GM12878 (cell line): ENCODE results near the gene SLC38A1. TPM values are rescaled to one million over a fixed set of nuclear protein-coding genes. Genes with fewer than 3 reads are reported as not detected.
A peak's percentile ranks its signal among the peaks of the same experiment; 100 is the strongest.

Experiments used
- BCL11A ChIP-seq: IDR thresholded peaks from 2 replicates; pipeline ENCODE4 v1.6.1; 2011; ENCODE audit warnings: low read depth, low read length
- BRCA1 ChIP-seq: IDR thresholded peaks from 2 replicates; pipeline ENCODE4 v1.6.1; 2011; ENCODE audit warnings: low read depth, low read length, improper control_type of control experiment
- CBX5 ChIP-seq: sonication (generic); IDR thresholded peaks from 2 replicates; pipeline ENCODE4 v1.6.1; 2016; ENCODE audit warnings: low read depth, moderate library complexity, mild to moderate bottlenecking, inconsistent platforms
- CHD2 ChIP-seq: IDR thresholded peaks from 2 replicates; pipeline ENCODE4 v1.6.1; 2011; ENCODE audit warnings: low read depth, low read length, improper control_type of control experiment, borderline replicate concordance
- IKZF2 ChIP-seq, 2 experiments: fragments of 450-650 bp; IDR thresholded peaks; 2 replicates each; pipeline ENCODE4 v1.6.1; 2017; ENCODE audit warnings: mild to moderate bottlenecking in 2 of 2, moderate library complexity in 2 of 2
- MTA2 ChIP-seq: fragments of 450-650 bp; IDR thresholded peaks from 2 replicates; pipeline ENCODE4 v1.6.1; 2016; ENCODE audit warnings: low read depth, mild to moderate bottlenecking, moderate library complexity
- NBN ChIP-seq: fragments of 450-650 bp; IDR thresholded peaks from 2 replicates; pipeline ENCODE4 v1.6.1; 2016
- POU2F2 ChIP-seq: IDR thresholded peaks from 3 replicates; pipeline ENCODE4 v1.6.1; 2011; ENCODE audit warnings: low read depth, mild to moderate bottlenecking, low read length, borderline replicate concordance
- RELA ChIP-seq: fragments of 450-650 bp; IDR thresholded peaks from 2 replicates; pipeline ENCODE4 v1.8.0; 2014; ENCODE audit warnings: borderline replicate concordance; ENCODE audit not compliant: partially characterized antibody
- SRF ChIP-seq, 2 experiments: IDR thresholded peaks; 2 replicates each; pipeline ENCODE4 v1.6.1; 2011; ENCODE audit warnings: low read depth in 2 of 2, low read length in 2 of 2, mild to moderate bottlenecking in 1 of 2, moderate library complexity in 1 of 2
- TCF3 ChIP-seq: IDR thresholded peaks from 2 replicates; pipeline ENCODE4 v1.6.1; 2012; ENCODE audit warnings: low read depth, mild to moderate bottlenecking, low read length, borderline replicate concordance; ENCODE audit not compliant: insufficient read depth
- ZNF207 ChIP-seq: fragments of 450-650 bp; IDR thresholded peaks from 2 replicates; pipeline ENCODE4 v1.6.1; 2014; ENCODE audit warnings: antibody characterized with exemption, mild to moderate bottlenecking, borderline replicate concordance
- polyA plus RNA-seq, 11 experiments: library from polyadenylated mRNA; depleted of rRNA in 4 of 11; unstranded in 6 of 11; stranded (reverse) in 5 of 11; fragments of >200 nt; fragmentation: Nextera tagmentation in 4 of 11; fragmentation: Illumina TruSeq in 1 of 11; extraction: Ambion mirVana in 4 of 11; extraction: Trizol in 1 of 11; gene quantifications; 1 replicate in 1 of 11; 2 replicates in 10 of 11; pipeline versions ENCODE4 v1.2.1 to v1.2.3, GENCODE V29; 2011 to 2016; ENCODE audit warnings: inconsistent platforms in 2 of 11, missing spikeins in 2 of 11, low read depth in 1 of 11
- total RNA-seq, 4 experiments: library from RNA; depleted of rRNA in 3 of 4; stranded (reverse); fragments of >200 nt in 3 of 4; fragmentation: Illumina TruSeq in 1 of 4; extraction: Trizol in 1 of 4; gene quantifications; 2 replicates each; pipeline versions ENCODE4 v1.2.1 to v1.2.3, GENCODE V29; 2013 to 2021
- TF ChIP-seq, protein P1 (sequence below), 3 experiments: IDR thresholded peaks in 2 of 3; conservative IDR thresholded peaks in 1 of 3; 2 replicates each; pipeline ENCODE4 v1.5.1; 2011; ENCODE audit warnings: low read depth in 3 of 3, low read length in 3 of 3, mild to moderate bottlenecking in 3 of 3, control low read depth in 2 of 3, moderate library complexity in 2 of 3, inconsistent platforms in 1 of 3, mixed read lengths in 1 of 3; ENCODE audit not compliant: control insufficient read depth in 2 of 3, insufficient read depth in 1 of 3; ENCODE audit errors: extremely low read depth in 1 of 3
- TF ChIP-seq, protein P2 (sequence below): fragments of 450-650 bp; IDR thresholded peaks from 2 replicates; pipeline ENCODE4 v1.6.1; 2017; ENCODE audit warnings: mild to moderate bottlenecking
- TF ChIP-seq, protein P3 (sequence below): fragments of 450-650 bp; IDR thresholded peaks from 2 replicates; pipeline ENCODE4 v1.6.1; 2017; ENCODE audit warnings: low read depth, mild to moderate bottlenecking, moderate library complexity

Gene SLC38A1
- total and polyA plus RNA-seq, 10 of the 15 experiments (the other 5 are each of a cell fraction or from before 2014, with no cell fraction given), result 38.1 to 191 (median 144) TPM

DNA sequence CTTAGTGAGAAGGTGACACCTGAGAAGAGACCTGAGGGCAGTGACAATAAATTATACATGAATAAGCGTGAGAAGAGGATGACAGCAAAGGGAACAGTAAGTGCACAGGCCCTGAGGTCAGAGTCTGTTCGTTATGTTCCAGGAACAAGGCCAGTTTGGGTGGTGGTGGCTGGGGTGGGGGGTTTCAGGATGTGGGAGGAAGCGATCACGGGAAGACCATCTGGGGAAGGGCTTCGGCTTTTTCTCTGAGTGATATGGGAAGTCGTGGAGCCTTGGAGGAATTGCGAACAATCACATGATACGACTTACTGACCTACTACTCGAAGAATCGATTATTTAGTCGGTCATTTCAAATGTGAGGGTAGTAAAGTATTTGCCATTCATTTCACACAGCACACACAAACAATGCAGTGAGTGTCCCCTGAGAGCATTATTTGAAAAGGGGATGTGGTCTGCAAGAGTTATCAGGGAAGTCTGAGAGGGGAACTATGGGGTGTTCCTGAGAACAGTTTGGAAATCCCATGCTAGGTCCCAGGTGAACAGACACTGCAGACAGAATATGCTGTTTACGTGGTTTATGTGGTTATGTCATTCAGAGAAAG is 94.7 kb downstream of the SLC38A1 start (continued):
- TF ChIP-seq BRCA1 (no peak), POU2F2 (peak; percentile 11; the same call in 1 of the 3 replicates), CHD2 (no peak), NBN (peak; percentile 94), MTA2 (peak; percentile 83), SRF (IDR thresholded peaks at IDR 0.05; ENCODE audit: low read depth in 2 of 2, low read length in 2 of 2) (peak in 1 of 2 experiments; percentile 26; a peak in 1 of 4 replicates), ZNF207 (no peak), BCL11A (peak; percentile 60; the same call in 1 of the 2 replicates), TCF3 (no peak), CBX5 (0 out of 2 replicates have a peak, but pooled peaks have one; percentile 33), RELA (peak; percentile 14), IKZF2 (IDR thresholded peaks at IDR 0.05) (peak; percentile 94)
- TF ChIP-seq, protein P1, sequence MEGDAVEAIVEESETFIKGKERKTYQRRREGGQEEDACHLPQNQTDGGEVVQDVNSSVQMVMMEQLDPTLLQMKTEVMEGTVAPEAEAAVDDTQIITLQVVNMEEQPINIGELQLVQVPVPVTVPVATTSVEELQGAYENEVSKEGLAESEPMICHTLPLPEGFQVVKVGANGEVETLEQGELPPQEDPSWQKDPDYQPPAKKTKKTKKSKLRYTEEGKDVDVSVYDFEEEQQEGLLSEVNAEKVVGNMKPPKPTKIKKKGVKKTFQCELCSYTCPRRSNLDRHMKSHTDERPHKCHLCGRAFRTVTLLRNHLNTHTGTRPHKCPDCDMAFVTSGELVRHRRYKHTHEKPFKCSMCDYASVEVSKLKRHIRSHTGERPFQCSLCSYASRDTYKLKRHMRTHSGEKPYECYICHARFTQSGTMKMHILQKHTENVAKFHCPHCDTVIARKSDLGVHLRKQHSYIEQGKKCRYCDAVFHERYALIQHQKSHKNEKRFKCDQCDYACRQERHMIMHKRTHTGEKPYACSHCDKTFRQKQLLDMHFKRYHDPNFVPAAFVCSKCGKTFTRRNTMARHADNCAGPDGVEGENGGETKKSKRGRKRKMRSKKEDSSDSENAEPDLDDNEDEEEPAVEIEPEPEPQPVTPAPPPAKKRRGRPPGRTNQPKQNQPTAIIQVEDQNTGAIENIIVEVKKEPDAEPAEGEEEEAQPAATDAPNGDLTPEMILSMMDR (IDR thresholded peaks at IDR 0.05 in 2 of 3, conservative IDR thresholded peaks at IDR 0.05 in 1 of 3; ENCODE audit: control insufficient read depth in 2 of 3, extremely low read depth in 1 of 3, insufficient read depth in 1 of 3, low read depth in 3 of 3, low read length in 3 of 3), result no peak
- TF ChIP-seq, protein P2, sequence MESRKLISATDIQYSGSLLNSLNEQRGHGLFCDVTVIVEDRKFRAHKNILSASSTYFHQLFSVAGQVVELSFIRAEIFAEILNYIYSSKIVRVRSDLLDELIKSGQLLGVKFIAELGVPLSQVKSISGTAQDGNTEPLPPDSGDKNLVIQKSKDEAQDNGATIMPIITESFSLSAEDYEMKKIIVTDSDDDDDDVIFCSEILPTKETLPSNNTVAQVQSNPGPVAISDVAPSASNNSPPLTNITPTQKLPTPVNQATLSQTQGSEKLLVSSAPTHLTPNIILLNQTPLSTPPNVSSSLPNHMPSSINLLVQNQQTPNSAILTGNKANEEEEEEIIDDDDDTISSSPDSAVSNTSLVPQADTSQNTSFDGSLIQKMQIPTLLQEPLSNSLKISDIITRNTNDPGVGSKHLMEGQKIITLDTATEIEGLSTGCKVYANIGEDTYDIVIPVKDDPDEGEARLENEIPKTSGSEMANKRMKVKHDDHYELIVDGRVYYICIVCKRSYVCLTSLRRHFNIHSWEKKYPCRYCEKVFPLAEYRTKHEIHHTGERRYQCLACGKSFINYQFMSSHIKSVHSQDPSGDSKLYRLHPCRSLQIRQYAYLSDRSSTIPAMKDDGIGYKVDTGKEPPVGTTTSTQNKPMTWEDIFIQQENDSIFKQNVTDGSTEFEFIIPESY, result no peak
- TF ChIP-seq, protein P3, sequence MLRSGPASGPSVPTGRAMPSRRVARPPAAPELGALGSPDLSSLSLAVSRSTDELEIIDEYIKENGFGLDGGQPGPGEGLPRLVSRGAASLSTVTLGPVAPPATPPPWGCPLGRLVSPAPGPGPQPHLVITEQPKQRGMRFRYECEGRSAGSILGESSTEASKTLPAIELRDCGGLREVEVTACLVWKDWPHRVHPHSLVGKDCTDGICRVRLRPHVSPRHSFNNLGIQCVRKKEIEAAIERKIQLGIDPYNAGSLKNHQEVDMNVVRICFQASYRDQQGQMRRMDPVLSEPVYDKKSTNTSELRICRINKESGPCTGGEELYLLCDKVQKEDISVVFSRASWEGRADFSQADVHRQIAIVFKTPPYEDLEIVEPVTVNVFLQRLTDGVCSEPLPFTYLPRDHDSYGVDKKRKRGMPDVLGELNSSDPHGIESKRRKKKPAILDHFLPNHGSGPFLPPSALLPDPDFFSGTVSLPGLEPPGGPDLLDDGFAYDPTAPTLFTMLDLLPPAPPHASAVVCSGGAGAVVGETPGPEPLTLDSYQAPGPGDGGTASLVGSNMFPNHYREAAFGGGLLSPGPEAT, result peak; percentile 92
